AG04450 (cell line): ENCODE results near the gene MBOAT2. TPM values are rescaled to one million over a fixed set of nuclear protein-coding genes. Genes with fewer than 3 reads are reported as not detected.

Source experiments
- CTCF ChIA-PET: fragments of 300-600, 350-600 bp; formaldehyde crosslinking; extraction: SDS; loops from one replicate; lab custom pipeline; 2022; ENCODE audit warnings: antibody characterized with exemption, inconsistent platforms; lab: Charles Lee
- POLR2A ChIA-PET: fragments of 350-600 bp; formaldehyde crosslinking; extraction: SDS; loops from one replicate; lab custom pipeline; 2021; ENCODE audit warnings: antibody characterized with exemption, inconsistent platforms; lab: Yijun Ruan, JAX
- DNase-seq: peaks from one replicate; pipeline ENCODE4 v3.0.0-alpha.2; 2011; ENCODE audit warnings: low read depth, low spot score
- H3K27ac ChIP-seq: one replicate; pipeline ENCODE4 v1.5.1; 2012; ENCODE audit warnings: low read depth, low read length, control low read depth
- H3K27me3 ChIP-seq: one replicate; pipeline ENCODE4 v1.6.0; 2012; ENCODE audit warnings: low read length; ENCODE audit not compliant: control insufficient read depth, insufficient read depth
- H3K4me3 ChIP-seq: 2 replicates; pipeline ENCODE4 v1.5.1; 2011; ENCODE audit warnings: mild to moderate bottlenecking, low read depth, low read length, control low read depth
- H3K9me3 ChIP-seq: 2 replicates; pipeline ENCODE4 v1.5.1; 2012; ENCODE audit warnings: low read length; ENCODE audit not compliant: control insufficient read depth, insufficient read depth
- CTCF ChIP-seq: IDR thresholded peaks from 2 replicates; pipeline ENCODE4 v1.5.1; 2011; ENCODE audit warnings: low read depth, low read length, control low read depth, inconsistent platforms
- polyA plus RNA-seq: library from polyadenylated mRNA; depleted of rRNA; stranded (reverse); fragments of >200 nt; gene quantifications from 2 replicates; pipeline ENCODE4 v1.2.3, GENCODE V29; 2011

MBOAT2 gene
- polyA plus RNA-seq, 1 experiment = 75.2 TPM

DNA sequence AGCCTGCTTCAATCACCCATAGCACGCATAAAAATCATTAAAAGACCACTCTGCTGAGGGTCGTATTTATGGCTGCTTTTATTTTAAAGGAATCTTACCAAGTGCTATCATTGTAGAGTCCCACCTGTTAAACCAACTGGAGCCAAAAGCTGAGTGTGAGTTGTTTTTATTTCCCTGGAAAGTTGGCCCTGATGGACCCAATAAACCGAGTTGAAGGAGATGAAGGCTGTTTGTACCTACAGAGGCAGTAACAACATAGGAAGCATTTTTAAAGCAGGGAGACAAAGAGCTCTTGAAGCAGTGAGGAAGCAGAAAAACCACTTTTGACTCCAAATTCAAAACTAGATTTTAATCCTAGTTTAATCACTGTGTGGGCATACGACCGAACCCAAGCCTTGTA, 6.4 kb downstream of the MBOAT2 start:
- H3K27ac ChIP-seq = no peak overlapping the region
- no peaks in the 10 kb centered on the region for H3K27me3 ChIP-seq
- no peak overlapping the region for H3K4me3 ChIP-seq
- TF ChIP-seq CTCF = no peak
- DNase-seq = no peak
- ChIA-PET CTCF (no interaction called here), POLR2A (no interaction called here)
- no peaks in the 10 kb centered on the region for H3K9me3 ChIP-seq

GRCh38 chr2:8996006-8996405, 7.5 kb downstream of the MBOAT2 start:
- H3K27me3 ChIP-seq = no peaks in the 10 kb centered on the region
- DNase-seq = no peak
- ChIA-PET CTCF (no interaction called here), POLR2A (no interaction called here)
- no peaks in the 10 kb centered on the region for H3K9me3 ChIP-seq
- no peak for TF ChIP-seq CTCF
- no peak overlapping the region for H3K4me3 ChIP-seq
- H3K27ac ChIP-seq = no peak overlapping the region

GRCh38 chr2:8994386-8994785, 9.1 kb downstream of the MBOAT2 start:
- Histone ChIP-seq H3K4me3 (no peak overlapping the region), H3K27me3 (no peaks in the 10 kb centered on the region), H3K9me3 (no peaks in the 10 kb centered on the region), H3K27ac (no peak overlapping the region)
- no peak for DNase-seq
- no peak for TF ChIP-seq CTCF
- ChIA-PET CTCF (no interaction called here), POLR2A (no interaction called here)

- TF ChIP-seq CTCF = no peak
- ChIA-PET CTCF (no interaction called here), POLR2A (no interaction called here)
- H3K9me3 ChIP-seq = no peaks in the 10 kb centered on the region
- no peak overlapping the region for H3K27ac ChIP-seq
- H3K4me3 ChIP-seq = no peak overlapping the region
- no peak for DNase-seq
- H3K27me3 ChIP-seq = no peaks in the 10 kb centered on the region
Observed at GRCh38 chr2:8993902-8994278, 9.6 kb downstream of the MBOAT2 start.

DNA sequence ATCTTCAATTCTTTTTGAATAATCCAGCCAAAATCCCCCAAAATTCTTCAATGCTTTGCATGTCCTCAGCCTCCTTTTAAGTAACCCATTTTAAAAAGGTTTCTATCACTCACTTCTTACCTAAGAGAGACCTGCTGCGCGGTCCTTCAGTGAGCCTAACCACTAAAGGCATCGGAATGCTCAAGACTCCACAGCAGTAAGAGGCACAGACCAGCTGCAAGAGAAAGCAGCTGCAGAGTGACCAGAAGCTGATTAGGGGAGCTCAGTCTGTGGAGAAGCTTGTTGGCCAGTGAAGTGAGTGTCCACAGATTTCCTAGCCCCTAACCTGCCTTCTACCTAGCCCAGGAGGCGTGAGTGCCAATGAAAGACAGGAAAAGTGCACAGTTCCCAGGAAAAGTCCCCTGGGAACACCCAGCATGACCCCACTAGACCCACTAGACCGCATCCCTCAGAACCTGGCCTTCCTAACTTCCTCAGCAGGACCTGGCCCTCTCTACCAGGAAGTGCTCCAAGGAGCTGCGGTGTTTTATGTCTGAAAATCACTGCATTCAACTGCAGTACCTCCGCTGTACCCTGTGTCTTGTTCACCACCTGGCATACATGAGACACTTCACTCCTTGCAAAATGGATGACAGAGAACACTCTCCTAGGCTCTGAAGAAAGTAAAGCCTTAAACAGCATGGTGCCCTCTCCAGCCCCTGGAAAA, 10.1 kb downstream of the MBOAT2 start:
- CTCF ChIA-PET = no interaction called here
- H3K4me3 ChIP-seq = no peak overlapping the region
- H3K9me3 ChIP-seq = no peaks in the 10 kb centered on the region
- no peaks in the 10 kb centered on the region for H3K27me3 ChIP-seq
- TF ChIP-seq CTCF = no peak
- POLR2A ChIA-PET = interaction anchor here (1.0 kb wide), 1 partner anchor 10 kb away, joined by 3 read pairs; the partner anchor contains the start of gene MBOAT2
- DNase-seq = no peak
- no peak overlapping the region for H3K27ac ChIP-seq
